ENCODE results near the gene PHOX2A. TPM values are rescaled to one million over a fixed set of nuclear protein-coding genes. Genes with fewer than 3 reads are reported as not detected.
"Not testable (repeated sequence)": the region's sequence is repeated elsewhere in the genome, so short reads cannot be mapped to it uniquely, and the experiment has no call there.

The PHOX2A gene
- total and polyA plus RNA-seq, 2 donors (not counting 1 experiment from before 2014, with no cell fraction given): not detected

DNA sequence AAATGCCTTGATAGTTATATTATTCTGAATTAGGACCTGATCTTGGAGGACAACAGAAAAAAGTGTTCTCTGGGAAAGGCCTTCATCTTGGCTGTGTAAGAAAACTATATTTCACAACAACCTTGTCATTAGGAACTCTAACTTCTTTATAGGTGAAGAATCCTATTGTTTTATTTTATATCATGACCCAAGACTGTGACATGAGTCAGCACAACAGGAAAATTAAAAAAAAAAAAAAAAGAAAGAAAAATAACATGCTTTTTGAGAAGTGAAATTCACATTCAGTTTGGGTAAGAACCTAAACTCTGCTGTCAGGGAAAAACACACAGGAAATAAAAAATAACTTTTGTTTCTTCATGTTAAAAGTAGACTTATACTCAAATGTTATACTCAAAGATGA is 39.1 kb downstream of the PHOX2A start:
- no peaks in the 10 kb centered on the region for H3K36me3 ChIP-seq (ENCODE audit: control insufficient read depth, insufficient read depth, low read length)
- no peaks in the 10 kb centered on the region for H3K79me2 ChIP-seq (ENCODE audit: control insufficient read depth, insufficient read depth, low read length)
- no peaks in the 10 kb centered on the region for H4K20me1 ChIP-seq (ENCODE audit: control insufficient read depth, extremely low read depth, insufficient read depth, low read length)
- DNase-seq (ENCODE audit: low read depth in 2 of 2): no peak
- H3K27me3 ChIP-seq (ENCODE audit: control insufficient read depth, insufficient read depth, low read length): no peaks in the 10 kb centered on the region
- H3K4me3 ChIP-seq (replicated peaks in 1 of 4; ENCODE audit: control extremely low read depth in 1 of 4, insufficient read depth in 1 of 4, low read depth in 3 of 4, low read length in 4 of 4): no peak overlapping the region
- H3K27ac ChIP-seq (ENCODE audit: insufficient read depth, low read length): no peak overlapping the region
- no peaks in the 10 kb centered on the region for H3K4me1 ChIP-seq (ENCODE audit: control insufficient read depth, extremely low read depth, insufficient read depth, low read length)
- H3K9me3 ChIP-seq (ENCODE audit: control insufficient read depth, insufficient read depth, low read depth, low read length): no peaks in the 10 kb centered on the region
- TF ChIP-seq, protein P1, sequence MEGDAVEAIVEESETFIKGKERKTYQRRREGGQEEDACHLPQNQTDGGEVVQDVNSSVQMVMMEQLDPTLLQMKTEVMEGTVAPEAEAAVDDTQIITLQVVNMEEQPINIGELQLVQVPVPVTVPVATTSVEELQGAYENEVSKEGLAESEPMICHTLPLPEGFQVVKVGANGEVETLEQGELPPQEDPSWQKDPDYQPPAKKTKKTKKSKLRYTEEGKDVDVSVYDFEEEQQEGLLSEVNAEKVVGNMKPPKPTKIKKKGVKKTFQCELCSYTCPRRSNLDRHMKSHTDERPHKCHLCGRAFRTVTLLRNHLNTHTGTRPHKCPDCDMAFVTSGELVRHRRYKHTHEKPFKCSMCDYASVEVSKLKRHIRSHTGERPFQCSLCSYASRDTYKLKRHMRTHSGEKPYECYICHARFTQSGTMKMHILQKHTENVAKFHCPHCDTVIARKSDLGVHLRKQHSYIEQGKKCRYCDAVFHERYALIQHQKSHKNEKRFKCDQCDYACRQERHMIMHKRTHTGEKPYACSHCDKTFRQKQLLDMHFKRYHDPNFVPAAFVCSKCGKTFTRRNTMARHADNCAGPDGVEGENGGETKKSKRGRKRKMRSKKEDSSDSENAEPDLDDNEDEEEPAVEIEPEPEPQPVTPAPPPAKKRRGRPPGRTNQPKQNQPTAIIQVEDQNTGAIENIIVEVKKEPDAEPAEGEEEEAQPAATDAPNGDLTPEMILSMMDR (conservative IDR thresholded peaks at IDR 0.05 in 1 of 2, IDR thresholded peaks at IDR 0.05 in 1 of 2; ENCODE audit: low read depth in 1 of 2, low read length in 2 of 2): no peak
- no peak for TF ChIP-seq EZH2 (IDR thresholded peaks at IDR 0.05; ENCODE audit: low read length, missing control alignments)
- no peak overlapping the region for H3K9ac ChIP-seq (ENCODE audit: insufficient read depth, low read length)
- H2AFZ ChIP-seq (ENCODE audit: low read length): no peak overlapping the region
- H3K4me2 ChIP-seq (ENCODE audit: extremely low read depth, insufficient read depth, low read length): no peak overlapping the region

DNA sequence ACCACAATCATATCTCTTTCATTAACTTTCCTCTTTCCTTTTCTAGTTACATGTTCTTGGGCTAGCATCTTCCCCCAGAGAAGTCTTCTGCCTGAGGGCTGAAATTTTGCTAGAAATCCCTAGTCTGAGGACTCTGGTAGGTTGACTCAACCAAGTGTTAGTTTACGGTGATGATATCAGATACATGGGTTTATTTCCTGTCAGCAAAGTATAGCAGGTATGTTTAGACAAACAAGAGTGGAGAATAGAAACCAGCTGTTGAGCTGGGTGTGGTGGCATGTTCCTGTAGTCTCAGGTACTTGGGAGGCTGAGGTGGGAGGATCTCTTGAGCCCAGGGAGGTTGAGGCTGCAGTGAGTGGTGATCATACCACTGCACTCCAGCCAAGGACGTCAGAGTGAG is 40.8 kb downstream of the PHOX2A start:
- Histone ChIP-seq H3K4me1 (ENCODE audit: control insufficient read depth, extremely low read depth, insufficient read depth, low read length) (no peaks in the 10 kb centered on the region), H3K9me3 (ENCODE audit: control insufficient read depth, insufficient read depth, low read depth, low read length) (no peaks in the 10 kb centered on the region), H3K4me2 (ENCODE audit: extremely low read depth, insufficient read depth, low read length) (no peak overlapping the region), H3K79me2 (ENCODE audit: control insufficient read depth, insufficient read depth, low read length) (no peaks in the 10 kb centered on the region), H2AFZ (ENCODE audit: low read length) (no peak overlapping the region), H3K27ac (ENCODE audit: insufficient read depth, low read length) (no peak overlapping the region), H3K36me3 (ENCODE audit: control insufficient read depth, insufficient read depth, low read length) (no peaks in the 10 kb centered on the region), H3K27me3 (ENCODE audit: control insufficient read depth, insufficient read depth, low read length) (no peaks in the 10 kb centered on the region), H4K20me1 (ENCODE audit: control insufficient read depth, extremely low read depth, insufficient read depth, low read length) (no peaks in the 10 kb centered on the region), H3K4me3 (replicated peaks in 1 of 4; ENCODE audit: control extremely low read depth in 1 of 4, insufficient read depth in 1 of 4, low read depth in 3 of 4, low read length in 4 of 4) (no peak overlapping the region), H3K9ac (ENCODE audit: insufficient read depth, low read length) (no peak overlapping the region)
- no peak for DNase-seq (ENCODE audit: low read depth in 2 of 2)
- TF ChIP-seq, protein P1 (conservative IDR thresholded peaks at IDR 0.05 in 1 of 2, IDR thresholded peaks at IDR 0.05 in 1 of 2; ENCODE audit: low read depth in 1 of 2, low read length in 2 of 2): no peak

DNA sequence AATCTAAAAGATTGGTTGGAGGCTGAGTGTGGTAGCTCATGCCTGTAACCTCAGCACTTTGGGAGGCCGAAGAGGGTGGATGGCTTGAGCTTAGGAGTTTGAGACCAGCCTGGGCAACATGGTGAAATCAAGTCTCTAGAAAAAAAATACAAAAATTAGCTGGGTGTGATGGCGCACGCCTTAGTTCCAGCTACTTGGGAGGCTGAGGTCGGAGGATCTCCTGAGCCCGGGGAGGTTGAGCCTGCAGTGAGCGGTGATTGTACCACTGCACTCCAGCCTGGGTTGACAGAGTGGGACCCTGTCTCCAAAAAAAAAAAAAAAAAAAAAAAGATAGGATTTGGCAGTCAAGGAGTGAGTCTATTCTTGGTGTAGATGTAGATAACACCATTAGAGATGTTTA is 41.4 kb downstream of the PHOX2A start:
- H3K27me3 ChIP-seq (ENCODE audit: control insufficient read depth, insufficient read depth, low read length): no peaks in the 10 kb centered on the region
- TF ChIP-seq EZH2 (IDR thresholded peaks at IDR 0.05; ENCODE audit: low read length, missing control alignments): no peak
- no peaks in the 10 kb centered on the region for H4K20me1 ChIP-seq (ENCODE audit: control insufficient read depth, extremely low read depth, insufficient read depth, low read length)
- DNase-seq (ENCODE audit: low read depth in 2 of 2): no peak
- H3K4me2 ChIP-seq (ENCODE audit: extremely low read depth, insufficient read depth, low read length): no peak overlapping the region
- H3K27ac ChIP-seq (ENCODE audit: insufficient read depth, low read length): no peak overlapping the region
- no peaks in the 10 kb centered on the region for H3K36me3 ChIP-seq (ENCODE audit: control insufficient read depth, insufficient read depth, low read length)
- no peaks in the 10 kb centered on the region for H3K4me1 ChIP-seq (ENCODE audit: control insufficient read depth, extremely low read depth, insufficient read depth, low read length)
- H3K9me3 ChIP-seq (ENCODE audit: control insufficient read depth, insufficient read depth, low read depth, low read length): no peaks in the 10 kb centered on the region
- no peak overlapping the region for H3K4me3 ChIP-seq (replicated peaks in 1 of 4; ENCODE audit: control extremely low read depth in 1 of 4, insufficient read depth in 1 of 4, low read depth in 3 of 4, low read length in 4 of 4)
- H3K9ac ChIP-seq (ENCODE audit: insufficient read depth, low read length): no peak overlapping the region
- no peaks in the 10 kb centered on the region for H3K79me2 ChIP-seq (ENCODE audit: control insufficient read depth, insufficient read depth, low read length)
- H2AFZ ChIP-seq (ENCODE audit: low read length): no peak overlapping the region

DNA sequence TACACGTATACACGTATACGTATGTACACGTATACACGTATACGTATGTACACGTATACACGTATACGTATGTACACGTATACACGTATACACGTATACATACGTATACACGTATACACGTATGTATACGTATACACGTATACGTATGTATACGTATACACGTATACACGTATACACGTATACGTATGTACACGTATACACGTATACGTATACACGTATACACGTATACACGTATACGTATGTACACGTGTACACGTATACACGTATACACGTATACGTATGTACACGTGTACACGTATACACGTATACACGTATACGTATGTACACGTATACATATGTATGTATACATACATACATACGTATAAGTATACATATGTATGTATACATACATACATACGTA is 42.5 kb downstream of the PHOX2A start:
- H3K9me3 ChIP-seq (ENCODE audit: control insufficient read depth, insufficient read depth, low read depth, low read length); H3K36me3 ChIP-seq (ENCODE audit: control insufficient read depth, insufficient read depth, low read length); H3K79me2 ChIP-seq (ENCODE audit: control insufficient read depth, insufficient read depth, low read length); H4K20me1 ChIP-seq (ENCODE audit: control insufficient read depth, extremely low read depth, insufficient read depth, low read length); DNase-seq (ENCODE audit: low read depth in 2 of 2); H3K9ac ChIP-seq (ENCODE audit: insufficient read depth, low read length); H2AFZ ChIP-seq (ENCODE audit: low read length); H3K27ac ChIP-seq (ENCODE audit: insufficient read depth, low read length); H3K27me3 ChIP-seq (ENCODE audit: control insufficient read depth, insufficient read depth, low read length); H3K4me2 ChIP-seq (ENCODE audit: extremely low read depth, insufficient read depth, low read length); H3K4me1 ChIP-seq (ENCODE audit: control insufficient read depth, extremely low read depth, insufficient read depth, low read length); H3K4me3 ChIP-seq (replicated peaks in 1 of 4; ENCODE audit: control extremely low read depth in 1 of 4, insufficient read depth in 1 of 4, low read depth in 3 of 4, low read length in 4 of 4): not testable (repeated sequence)
